Endothelial cell of umbilical vein (primary cell): ENCODE data around the gene TMTC1. TPM values are rescaled to one million over a fixed set of nuclear protein-coding genes. Genes with fewer than 3 reads are reported as not detected.

Experiments used
- BruUV-seq: library from RNA; stranded (reverse); fragments of 400-500 nt; replicated peaks from 2 replicates; lab custom pipeline; 2021; lab: Mats Ljungman, UMichigan
- CTCF ChIA-PET: fragments of 300-600, 350-600 bp; sonication (Branson Sonifier 250); formaldehyde crosslinking; loops from one replicate; lab custom pipeline; 2021; ENCODE audit warnings: antibody characterized with exemption, inconsistent platforms; lab: Charles Lee
- POLR2A ChIA-PET: fragments of 300-600, 350-600 bp; sonication (Branson Sonifier 250); formaldehyde crosslinking; loops from one replicate; lab custom pipeline; 2021; ENCODE audit warnings: antibody characterized with exemption, inconsistent platforms; lab: Charles Lee
- DNase-seq: peaks from one replicate; pipeline ENCODE4 v3.0.0-alpha.2; 2011; ENCODE audit warnings: low read depth, low spot score
- FAIRE-seq: peaks from 2 replicates; lab custom pipeline; 2011; peaks lifted over from hg19 to GRCh38; lab: Jason Lieb, UNC
- H2AFZ ChIP-seq: 2 replicates; pipeline ENCODE4 v1.6.0; 2012; ENCODE audit warnings: low read depth, low read length, control low read depth, inconsistent platforms
- H3K27ac ChIP-seq: 2 replicates; pipeline ENCODE4 v1.5.1; 2011; ENCODE audit warnings: low read depth, mild to moderate bottlenecking, control low read depth, low read length, moderate library complexity; ENCODE audit not compliant: insufficient read depth
- H3K27me3 ChIP-seq, 2 experiments: 2 replicates each; pipeline versions ENCODE4 v1.6.0 to v1.6.1; 2011; ENCODE audit warnings: low read length in 2 of 2, mixed read lengths in 1 of 2; ENCODE audit not compliant: control insufficient read depth in 2 of 2, insufficient read depth in 2 of 2
- H3K36me3 ChIP-seq, 2 experiments: 2 replicates in 1 of 2; 3 replicates in 1 of 2; pipeline ENCODE4 v1.5.1; 2011; ENCODE audit warnings: low read length in 2 of 2, mild to moderate bottlenecking in 1 of 2, moderate library complexity in 1 of 2; ENCODE audit not compliant: control insufficient read depth in 2 of 2, insufficient read depth in 2 of 2; ENCODE audit errors: extremely low read depth in 1 of 2
- H3K4me1 ChIP-seq: 3 replicates; pipeline ENCODE4 v1.5.1; 2011; ENCODE audit warnings: mild to moderate bottlenecking, low read length; ENCODE audit not compliant: control insufficient read depth, insufficient read depth; ENCODE audit errors: extremely low read depth
- H3K4me2 ChIP-seq: 2 replicates; pipeline ENCODE4 v1.6.1; 2011; ENCODE audit warnings: low read length, control low read depth, mixed read lengths; ENCODE audit not compliant: insufficient read depth
- H3K4me3 ChIP-seq, 3 experiments: fragments of 200-600 bp in 1 of 3; sonication (generic), shearing (Covaris generic) in 1 of 3; replicated peaks in 1 of 3; 2 replicates each; pipeline ENCODE4 v1.5.1; 2011 to 2016; ENCODE audit warnings: control low read depth in 3 of 3, low read length in 3 of 3, mild to moderate bottlenecking in 2 of 3, inconsistent platforms in 1 of 3, low read depth in 1 of 3, moderate library complexity in 1 of 3; ENCODE audit not compliant: insufficient read depth in 1 of 3
- H3K79me2 ChIP-seq: 2 replicates; pipeline ENCODE4 v1.6.0; 2012; ENCODE audit warnings: low read length, inconsistent platforms; ENCODE audit not compliant: control insufficient read depth, insufficient read depth
- H3K9ac ChIP-seq: replicated peaks from 2 replicates; pipeline ENCODE3; 2011; ENCODE audit warnings: low read length, control low read depth; ENCODE audit not compliant: insufficient read depth; ENCODE audit errors: extremely low read depth
- H3K9me1 ChIP-seq: replicated peaks from 3 replicates; pipeline ENCODE4 v1.6.0; 2011; ENCODE audit warnings: mild to moderate bottlenecking, low read length; ENCODE audit not compliant: control insufficient read depth, insufficient read depth; ENCODE audit errors: extremely low read depth
- H3K9me3 ChIP-seq: replicated peaks from 2 replicates; pipeline ENCODE4 v1.5.1; 2012; ENCODE audit warnings: low read length, inconsistent platforms; ENCODE audit not compliant: control insufficient read depth, insufficient read depth
- H4K20me1 ChIP-seq: replicated peaks from 2 replicates; pipeline ENCODE3; 2011; ENCODE audit warnings: mild to moderate bottlenecking, low read length; ENCODE audit not compliant: control insufficient read depth, insufficient read depth; ENCODE audit errors: extremely low read depth
- EZH2 ChIP-seq: IDR thresholded peaks from 2 replicates; pipeline ENCODE4 v1.6.1; 2012; ENCODE audit warnings: borderline replicate concordance, low read depth, mild to moderate bottlenecking, moderate library complexity, low read length, inconsistent platforms; ENCODE audit not compliant: severe bottlenecking
- FOS ChIP-seq: IDR thresholded peaks from 2 replicates; pipeline ENCODE4 v1.6.1; 2011; ENCODE audit warnings: mild to moderate bottlenecking, low read length, moderate library complexity, borderline replicate concordance; ENCODE audit not compliant: insufficient read depth
- GATA2 ChIP-seq: IDR thresholded peaks from 2 replicates; pipeline ENCODE4 v1.7.0; 2011; ENCODE audit warnings: low read depth, mild to moderate bottlenecking, moderate library complexity, mixed read lengths, low read length; ENCODE audit not compliant: insufficient read length, insufficient read depth
- JUN ChIP-seq: IDR thresholded peaks from 2 replicates; pipeline ENCODE4 v1.6.1; 2011; ENCODE audit warnings: borderline replicate concordance, low read depth; ENCODE audit not compliant: insufficient read length, insufficient read depth
- MAX ChIP-seq: IDR thresholded peaks from 2 replicates; pipeline ENCODE4 v1.6.1; 2011; ENCODE audit not compliant: insufficient read depth, insufficient read length
- MYC ChIP-seq: IDR thresholded peaks from one replicate; pipeline ENCODE4 v1.6.1; 2011; ENCODE audit warnings: mild to moderate bottlenecking, low read depth, low read length
- POLR2A ChIP-seq: IDR thresholded peaks from 2 replicates; pipeline ENCODE4 v1.6.1; 2012; ENCODE audit warnings: low read depth, mild to moderate bottlenecking, control low read depth, low read length
- dilution Hi-C: fragments of 300-500 bp; cut with MboI; formaldehyde crosslinking; loops from one replicate; pipeline ENCODE4 v1.15.0; 2019; ENCODE audit warnings: low sequenced_read_pairs; ENCODE audit not compliant: extremely low pct_ligation_motif_present
- intact Hi-C: fragments of 100-400 bp; cut with micrococcal nuclease; formaldehyde crosslinking; loops from one replicate; pipeline ENCODE4 v1.10.0; 2022
- polyA plus RNA-seq, 4 experiments: library from polyadenylated mRNA; depleted of rRNA in 3 of 4; stranded (reverse) in 3 of 4; unstranded in 1 of 4; fragments of >200 nt; gene quantifications; 2 replicates each; pipeline versions ENCODE4 v1.2.1 to v1.2.3, GENCODE V29; 2011 to 2012; ENCODE audit warnings: missing spikeins in 1 of 4
- total RNA-seq: library from RNA; stranded (reverse); gene quantifications from 2 replicates; pipeline ENCODE4 v1.2.3, GENCODE V29; 2021

Gene TMTC1
- total and polyA plus RNA-seq, 2 donors (not counting 3 experiments of a cell fraction or from before 2014, with no cell fraction given), result 5.4 to 5.9 TPM

- ChIA-PET CTCF (interaction anchor here (0.6 to 1.3 kb wide), 3 partner anchors 9 to 17 kb away, joined by 3 to 4 read pairs (median 3); no protein-coding TSS in a partner anchor), POLR2A (interaction anchor here (1.0 kb wide), 1 partner anchor 15 kb away, joined by 3 read pairs; no protein-coding TSS in a partner anchor)
- no peak overlapping the region for H3K9ac ChIP-seq
- DNase-seq, result no peak
- H2AFZ ChIP-seq, result no peak overlapping the region
- H3K9me3 ChIP-seq, result no peaks in the 10 kb centered on the region
- no peaks in the 10 kb centered on the region for H4K20me1 ChIP-seq
- H3K4me1 ChIP-seq, result peaks cover 17% of the 10 kb centered on the region
- no peaks in the 10 kb centered on the region for H3K36me3 ChIP-seq
- BruUV-seq, result no TSS peak
- H3K4me2 ChIP-seq, result no peak overlapping the region
- H3K79me2 ChIP-seq, result no peaks in the 10 kb centered on the region
- TF ChIP-seq GATA2, result no peak
- no peak for TF ChIP-seq EZH2
- H3K27ac ChIP-seq, result no peak overlapping the region
- intact Hi-C loops (loop anchor here (2.0 kb wide), 1 partner anchor 164 kb away; no protein-coding TSS in a partner anchor), dilution Hi-C loops (no loop called here)
- no peak for FAIRE-seq
- no peaks in the 10 kb centered on the region for H3K9me1 ChIP-seq
- H3K27me3 ChIP-seq, result no peaks in the 10 kb centered on the region
- no peak overlapping the region for H3K4me3 ChIP-seq
Observed at GRCh38 chr12:29726741-29727348, 56.9 kb downstream of the TMTC1 start.

GRCh38 chr12:29726321-29726692, 57.4 kb downstream of the TMTC1 start:
- no TSS peak for BruUV-seq
- Histone ChIP-seq H3K9me3 (no peaks in the 10 kb centered on the region), H3K4me3 (no peak overlapping the region), H3K4me1 (peaks cover 17% of the 10 kb centered on the region), H3K4me2 (peak overlapping the region; percentile 28), H2AFZ (peak overlapping the region; percentile 61), H3K9ac (peak overlapping the region; percentile 12), H3K36me3 (no peaks in the 10 kb centered on the region), H3K9me1 (no peaks in the 10 kb centered on the region), H4K20me1 (no peaks in the 10 kb centered on the region), H3K79me2 (no peaks in the 10 kb centered on the region), H3K27ac (peak overlapping the region; percentile 54), H3K27me3 (no peaks in the 10 kb centered on the region)
- peak; percentile 84 for FAIRE-seq
- CTCF ChIA-PET, result interaction anchor here (0.6 to 1.3 kb wide), 3 partner anchors 9 to 16 kb away, joined by 3 to 4 read pairs (median 3); no protein-coding TSS in a partner anchor
- peak; percentile 74 for DNase-seq
- TF ChIP-seq GATA2 (no peak), MYC (no peak), MAX (no peak), POLR2A (no peak), JUN (no peak), FOS (no peak)
- dilution Hi-C loops, result no loop called here
- POLR2A ChIA-PET, result interaction anchor here (1.0 kb wide), 1 partner anchor 16 kb away, joined by 3 read pairs; no protein-coding TSS in a partner anchor
- intact Hi-C loops, result loop anchor here (2.0 kb wide), 1 partner anchor 164 kb away; no protein-coding TSS in a partner anchor
